Parathyroid adenoma (tissue), 2 donors: ENCODE data around the gene SMTNL1.
"Not testable (repeated sequence)": the region's sequence is repeated elsewhere in the genome, so short reads cannot be mapped to it uniquely, and the experiment has no call there.

Experiments used
- H2AFZ ChIP-seq: fragments of 300-600 bp; sonication (generic); one replicate; pipeline ENCODE4 v1.7.0; 2017; ENCODE audit warnings: antibody characterized with exemption, mild to moderate bottlenecking
- H3K27ac ChIP-seq: fragments of 300-600 bp; sonication (generic); one replicate; pipeline ENCODE4 v1.7.0; 2017
- H3K27me3 ChIP-seq: fragments of 300-600 bp; sonication (generic); one replicate; pipeline ENCODE4 v1.7.0; 2017; ENCODE audit warnings: low read length; ENCODE audit not compliant: control insufficient read depth, insufficient read depth
- H3K36me3 ChIP-seq: fragments of 300-600 bp; sonication (generic); one replicate; pipeline ENCODE4 v1.7.0; 2017; ENCODE audit warnings: low read length; ENCODE audit not compliant: control insufficient read depth, insufficient read depth
- H3K4me1 ChIP-seq: fragments of 300-600 bp; sonication (generic); one replicate; pipeline ENCODE4 v1.7.0; 2017; ENCODE audit warnings: control low read depth
- H3K4me2 ChIP-seq: fragments of 300-600 bp; sonication (generic); one replicate; pipeline ENCODE4 v1.7.0; 2017; ENCODE audit warnings: low read length
- H3K4me3 ChIP-seq: fragments of 300-600 bp; sonication (generic); one replicate; pipeline ENCODE4 v1.7.0; 2017; ENCODE audit warnings: low read depth, low read length
- H3K79me2 ChIP-seq: fragments of 300-600 bp; sonication (generic); one replicate; pipeline ENCODE4 v1.7.0; 2017; ENCODE audit warnings: control low read depth
- H3K9ac ChIP-seq: fragments of 300-600 bp; sonication (generic); one replicate; pipeline ENCODE4 v1.7.0; 2017; ENCODE audit warnings: mild to moderate bottlenecking
- H3K9me3 ChIP-seq: fragments of 300-600 bp; sonication (generic); one replicate; pipeline ENCODE4 v1.7.0; 2017; ENCODE audit warnings: low read length; ENCODE audit not compliant: control insufficient read depth
- CTCF ChIP-seq: fragments of 300-600 bp; sonication (generic); IDR thresholded peaks from one replicate; pipeline ENCODE4 v1.7.0; 2017; ENCODE audit warnings: antibody characterized with exemption, mild to moderate bottlenecking
- donor health status: primary hyperparathyroidism.

The SMTNL1 gene

GRCh38 chr11:57530596-57531507 lies 6.5 kb upstream of the SMTNL1 start, which contains the start of gene TIMM10:
Gene TIMM10 (minus strand): TSS chr11:57530754. CDS start chr11:57530189, 565 bp downstream.
- Histone ChIP-seq H3K4me3 (peak within 1 kb of the TSS; percentile 87), H3K27ac (peak within 1 kb of the TSS; percentile 61), H3K9me3 (no peaks in the 10 kb centered on the region), H3K4me2 (peak within 1 kb of the TSS; percentile 88), H3K4me1 (peaks cover 4% of the 10 kb centered on the region), H2AFZ (peak within 1 kb of the TSS; percentile 84), H3K79me2 (peaks cover 3% of the 10 kb centered on the region), H3K36me3 (no peaks in the 10 kb centered on the region), H3K27me3 (no peaks in the 10 kb centered on the region), H3K9ac (peak within 1 kb of the TSS; percentile 46)
- no peak for TF ChIP-seq CTCF

GRCh38 chr11:57534449-57534848 lies 2.9 kb upstream of the SMTNL1 start:
- H3K36me3 ChIP-seq, H3K4me3 ChIP-seq, H3K27ac ChIP-seq, H3K9ac ChIP-seq, H3K9me3 ChIP-seq, H3K79me2 ChIP-seq, H3K27me3 ChIP-seq, H3K4me2 ChIP-seq, H3K4me1 ChIP-seq, H2AFZ ChIP-seq: not testable (repeated sequence)

- H3K36me3 ChIP-seq: no peaks in the 10 kb centered on the region
- H3K9ac ChIP-seq: no peak overlapping the region
- H3K4me3 ChIP-seq: no peak overlapping the region
- H3K9me3 ChIP-seq: no peaks in the 10 kb centered on the region
- H3K79me2 ChIP-seq: no peaks in the 10 kb centered on the region
- no peak overlapping the region for H2AFZ ChIP-seq
- H3K27ac ChIP-seq: no peak overlapping the region
- H3K4me1 ChIP-seq: no peaks in the 10 kb centered on the region
- TF ChIP-seq CTCF: no peak
- H3K27me3 ChIP-seq: no peaks in the 10 kb centered on the region
- no peak overlapping the region for H3K4me2 ChIP-seq
Measured at GRCh38 chr11:57539342-57539741, 1.9 kb downstream of the SMTNL1 start.

- no peak overlapping the region for H2AFZ ChIP-seq
- H3K9me3 ChIP-seq: no peaks in the 10 kb centered on the region
- no peaks in the 10 kb centered on the region for H3K27me3 ChIP-seq
- no peak for TF ChIP-seq CTCF
- no peak overlapping the region for H3K9ac ChIP-seq
- no peaks in the 10 kb centered on the region for H3K36me3 ChIP-seq
- H3K27ac ChIP-seq: no peak overlapping the region
- no peak overlapping the region for H3K4me2 ChIP-seq
- no peaks in the 10 kb centered on the region for H3K4me1 ChIP-seq
- H3K4me3 ChIP-seq: no peak overlapping the region
- H3K79me2 ChIP-seq: no peaks in the 10 kb centered on the region
Measured at GRCh38 chr11:57541169-57541568, 3.8 kb downstream of the SMTNL1 start.

GRCh38 chr11:57542582-57542981 lies 5.2 kb downstream of the SMTNL1 start:
- no peak for TF ChIP-seq CTCF
- Histone ChIP-seq H3K9ac (no peak overlapping the region), H3K4me3 (no peak overlapping the region), H2AFZ (no peak overlapping the region), H3K9me3 (no peaks in the 10 kb centered on the region), H3K27me3 (no peaks in the 10 kb centered on the region), H3K79me2 (no peaks in the 10 kb centered on the region), H3K4me1 (no peaks in the 10 kb centered on the region), H3K27ac (no peak overlapping the region), H3K36me3 (no peaks in the 10 kb centered on the region), H3K4me2 (no peak overlapping the region)
